Panc1 (cell line): ENCODE results near the gene USO1. TPM values are rescaled to one million over a fixed set of nuclear protein-coding genes. Genes with fewer than 3 reads are reported as not detected.

Source experiments
- ATAC-seq: fragments of 200-7000 bp; cut with Tn5 transposase; 2 replicates; pipeline ENCODE4 v1.9.1; 2020; ENCODE audit warnings: mild to moderate bottlenecking, moderate library complexity
- BruUV-seq: library from RNA; stranded (reverse); fragments of 400-500 nt; replicated peaks from 2 replicates; lab custom pipeline; 2021; lab: Mats Ljungman, UMichigan
- CTCF ChIA-PET: fragments of 300-600 bp; sonication (Branson Sonifier 250); formaldehyde crosslinking; loops from one replicate; lab custom pipeline; 2022; ENCODE audit warnings: antibody characterized with exemption; lab: Charles Lee
- POLR2A ChIA-PET: fragments of 300-600 bp; sonication (Branson Sonifier 250); formaldehyde crosslinking; loops from one replicate; lab custom pipeline; 2022; ENCODE audit warnings: antibody characterized with exemption; lab: Charles Lee
- DNase-seq: peaks from one replicate; pipeline ENCODE4 v3.0.0-alpha.2; 2010; ENCODE audit warnings: low read depth, low spot score
- H3K27ac ChIP-seq: 2 replicates; pipeline ENCODE4 v1.5.1; 2011; ENCODE audit warnings: mild to moderate bottlenecking, low read length, inconsistent platforms
- H3K27me3 ChIP-seq: fragments of 200-500 bp; sonication (Bioruptor generic); 2 replicates; pipeline ENCODE4 v1.6.0; 2014; ENCODE audit warnings: low read length, inconsistent platforms; ENCODE audit not compliant: control insufficient read depth, insufficient read depth
- H3K36me3 ChIP-seq: fragments of 200-500 bp; sonication (Bioruptor generic); 2 replicates; pipeline ENCODE4 v1.5.1; 2014; ENCODE audit warnings: inconsistent platforms, mild to moderate bottlenecking, low read length, moderate library complexity; ENCODE audit not compliant: control insufficient read depth, insufficient read depth
- H3K4me1 ChIP-seq: 2 replicates; pipeline ENCODE4 v1.5.1; 2011; ENCODE audit warnings: inconsistent platforms, mild to moderate bottlenecking, low read length, moderate library complexity; ENCODE audit not compliant: control insufficient read depth, insufficient read depth
- H3K4me3 ChIP-seq, 2 experiments: 2 replicates each; pipeline ENCODE4 v1.5.1; 2011 to 2012; ENCODE audit warnings: low read depth in 2 of 2, low read length in 2 of 2, mild to moderate bottlenecking in 2 of 2, inconsistent platforms in 1 of 2, moderate library complexity in 1 of 2
- H3K9me3 ChIP-seq: fragments of 200-500 bp; sonication (Bioruptor generic); 2 replicates; pipeline ENCODE4 v1.5.1; 2014; ENCODE audit warnings: low read depth, mild to moderate bottlenecking, inconsistent platforms, low read length, moderate library complexity; ENCODE audit not compliant: control insufficient read depth, insufficient read depth
- POLR2AphosphoS5 ChIP-seq: IDR thresholded peaks from 2 replicates; pipeline ENCODE4 v1.6.1; 2012; ENCODE audit warnings: mild to moderate bottlenecking, low read depth, low read length, moderate library complexity
- SIN3A ChIP-seq: IDR thresholded peaks from 2 replicates; pipeline ENCODE4 v1.6.1; 2012; ENCODE audit warnings: low read depth, mild to moderate bottlenecking, low read length, moderate library complexity, borderline replicate concordance; ENCODE audit not compliant: insufficient read depth
- TCF7L2 ChIP-seq: IDR thresholded peaks from 2 replicates; pipeline ENCODE4 v1.6.1; 2011; ENCODE audit warnings: mild to moderate bottlenecking, low read depth, low read length, inconsistent platforms
- in situ Hi-C: cut with HindIII; loops from 2 replicates; pipeline ENCODE4 v1.10.0; 2016; ENCODE audit warnings: low sequenced_read_pairs, low pct_unique_long_range_greater_than_20kb
- intact Hi-C: fragments of 100-400 bp; cut with micrococcal nuclease; formaldehyde crosslinking; loops from one replicate; pipeline ENCODE4 v1.10.0; 2022; ENCODE audit not compliant: unreplicated experiment
- total RNA-seq: library from RNA; stranded (reverse); gene quantifications from one replicate; pipeline ENCODE4 v1.2.1, GENCODE V29; 2021; ENCODE audit not compliant: unreplicated experiment
- TF ChIP-seq, protein P1 (sequence below), 2 experiments: IDR thresholded peaks; 2 replicates each; pipeline ENCODE4 v1.6.1; 2011 to 2012; ENCODE audit warnings: low read depth in 2 of 2, control low read depth in 1 of 2, low read length in 1 of 2, mild to moderate bottlenecking in 1 of 2, moderate library complexity in 1 of 2; ENCODE audit not compliant: insufficient read depth in 1 of 2
- TF ChIP-seq, protein P2 (sequence below): fragments of 450-650 bp; IDR thresholded peaks from 2 replicates; pipeline ENCODE4 v1.5.1; 2017; ENCODE audit warnings: mild to moderate bottlenecking

The USO1 gene
- total RNA-seq, 1 experiment from 2014 or later: 50.0 TPM

DNA sequence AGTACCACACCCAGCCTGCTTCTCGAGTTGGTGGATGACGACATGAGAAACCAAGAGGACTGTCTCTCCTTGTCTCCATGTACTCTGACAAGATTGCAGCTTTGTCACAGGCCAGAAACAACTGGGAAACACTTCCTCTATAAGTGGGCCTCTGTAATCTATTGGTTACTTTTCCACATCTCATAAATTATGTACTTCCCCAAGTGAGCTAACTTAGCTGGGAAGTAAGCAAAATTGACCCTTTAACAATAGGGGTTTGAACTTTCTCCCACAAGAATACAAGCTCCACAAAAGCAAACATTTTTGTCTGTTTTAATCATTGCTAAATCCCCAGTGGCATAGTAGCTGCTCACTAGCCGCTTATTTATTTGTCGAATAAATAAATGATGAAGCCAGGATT, 14.1 kb upstream of the USO1 start:
- Histone ChIP-seq H3K4me1 (no peaks in the 10 kb centered on the region), H3K27me3 (no peaks in the 10 kb centered on the region), H3K36me3 (no peaks in the 10 kb centered on the region), H3K4me3 (no peak overlapping the region), H3K9me3 (no peaks in the 10 kb centered on the region), H3K27ac (no peak overlapping the region)
- CTCF ChIA-PET: no interaction called here
- POLR2A ChIA-PET: no interaction called here
- DNase-seq (no peak), ATAC-seq (no peak)
- intact Hi-C loops: no loop called here
- in situ Hi-C loops: no loop called here
- TF ChIP-seq, protein P1, sequence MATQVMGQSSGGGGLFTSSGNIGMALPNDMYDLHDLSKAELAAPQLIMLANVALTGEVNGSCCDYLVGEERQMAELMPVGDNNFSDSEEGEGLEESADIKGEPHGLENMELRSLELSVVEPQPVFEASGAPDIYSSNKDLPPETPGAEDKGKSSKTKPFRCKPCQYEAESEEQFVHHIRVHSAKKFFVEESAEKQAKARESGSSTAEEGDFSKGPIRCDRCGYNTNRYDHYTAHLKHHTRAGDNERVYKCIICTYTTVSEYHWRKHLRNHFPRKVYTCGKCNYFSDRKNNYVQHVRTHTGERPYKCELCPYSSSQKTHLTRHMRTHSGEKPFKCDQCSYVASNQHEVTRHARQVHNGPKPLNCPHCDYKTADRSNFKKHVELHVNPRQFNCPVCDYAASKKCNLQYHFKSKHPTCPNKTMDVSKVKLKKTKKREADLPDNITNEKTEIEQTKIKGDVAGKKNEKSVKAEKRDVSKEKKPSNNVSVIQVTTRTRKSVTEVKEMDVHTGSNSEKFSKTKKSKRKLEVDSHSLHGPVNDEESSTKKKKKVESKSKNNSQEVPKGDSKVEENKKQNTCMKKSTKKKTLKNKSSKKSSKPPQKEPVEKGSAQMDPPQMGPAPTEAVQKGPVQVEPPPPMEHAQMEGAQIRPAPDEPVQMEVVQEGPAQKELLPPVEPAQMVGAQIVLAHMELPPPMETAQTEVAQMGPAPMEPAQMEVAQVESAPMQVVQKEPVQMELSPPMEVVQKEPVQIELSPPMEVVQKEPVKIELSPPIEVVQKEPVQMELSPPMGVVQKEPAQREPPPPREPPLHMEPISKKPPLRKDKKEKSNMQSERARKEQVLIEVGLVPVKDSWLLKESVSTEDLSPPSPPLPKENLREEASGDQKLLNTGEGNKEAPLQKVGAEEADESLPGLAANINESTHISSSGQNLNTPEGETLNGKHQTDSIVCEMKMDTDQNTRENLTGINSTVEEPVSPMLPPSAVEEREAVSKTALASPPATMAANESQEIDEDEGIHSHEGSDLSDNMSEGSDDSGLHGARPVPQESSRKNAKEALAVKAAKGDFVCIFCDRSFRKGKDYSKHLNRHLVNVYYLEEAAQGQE (IDR thresholded peaks at IDR 0.05; ENCODE audit: insufficient read depth in 1 of 2, low read depth in 2 of 2, low read length in 1 of 2): no peak
- TF ChIP-seq TCF7L2: no peak
- TF ChIP-seq POLR2AphosphoS5: no peak
- TF ChIP-seq, protein P2, sequence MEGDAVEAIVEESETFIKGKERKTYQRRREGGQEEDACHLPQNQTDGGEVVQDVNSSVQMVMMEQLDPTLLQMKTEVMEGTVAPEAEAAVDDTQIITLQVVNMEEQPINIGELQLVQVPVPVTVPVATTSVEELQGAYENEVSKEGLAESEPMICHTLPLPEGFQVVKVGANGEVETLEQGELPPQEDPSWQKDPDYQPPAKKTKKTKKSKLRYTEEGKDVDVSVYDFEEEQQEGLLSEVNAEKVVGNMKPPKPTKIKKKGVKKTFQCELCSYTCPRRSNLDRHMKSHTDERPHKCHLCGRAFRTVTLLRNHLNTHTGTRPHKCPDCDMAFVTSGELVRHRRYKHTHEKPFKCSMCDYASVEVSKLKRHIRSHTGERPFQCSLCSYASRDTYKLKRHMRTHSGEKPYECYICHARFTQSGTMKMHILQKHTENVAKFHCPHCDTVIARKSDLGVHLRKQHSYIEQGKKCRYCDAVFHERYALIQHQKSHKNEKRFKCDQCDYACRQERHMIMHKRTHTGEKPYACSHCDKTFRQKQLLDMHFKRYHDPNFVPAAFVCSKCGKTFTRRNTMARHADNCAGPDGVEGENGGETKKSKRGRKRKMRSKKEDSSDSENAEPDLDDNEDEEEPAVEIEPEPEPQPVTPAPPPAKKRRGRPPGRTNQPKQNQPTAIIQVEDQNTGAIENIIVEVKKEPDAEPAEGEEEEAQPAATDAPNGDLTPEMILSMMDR: no peak
- no peak for TF ChIP-seq SIN3A
- no TSS peak for BruUV-seq

DNA sequence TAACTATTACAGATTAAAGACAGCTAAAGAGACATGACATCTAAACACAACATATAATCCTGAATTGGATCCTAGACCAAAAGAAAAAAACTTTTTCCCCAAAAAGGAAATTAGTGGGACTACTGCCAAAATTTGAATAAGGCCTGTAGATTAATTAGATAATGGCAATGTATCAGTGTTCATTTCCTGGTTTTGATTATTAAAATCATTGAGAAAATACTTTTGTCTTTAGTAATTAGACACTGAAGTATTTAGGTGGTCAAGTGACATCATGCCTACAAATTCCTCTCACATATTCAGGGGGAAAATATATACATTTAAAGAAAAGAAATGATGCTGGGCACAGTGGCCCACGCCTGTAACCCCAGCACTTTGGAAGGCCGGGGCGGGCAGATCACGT, 10.4 kb upstream of the USO1 start:
- H3K27me3 ChIP-seq: no peaks in the 10 kb centered on the region
- DNase-seq (no peak), ATAC-seq (no peak)
- H3K36me3 ChIP-seq: no peaks in the 10 kb centered on the region
- no peaks in the 10 kb centered on the region for H3K9me3 ChIP-seq
- ChIA-PET POLR2A (interaction anchor here (0.6 kb wide), 1 partner anchor 50 kb away, joined by 3 read pairs; no protein-coding TSS in a partner anchor), CTCF (no interaction called here)
- BruUV-seq: no TSS peak
- no peak for TF ChIP-seq POLR2AphosphoS5
- TF ChIP-seq TCF7L2: no peak
- TF ChIP-seq, protein P2: no peak
- TF ChIP-seq SIN3A: no peak
- TF ChIP-seq, protein P1 (IDR thresholded peaks at IDR 0.05; ENCODE audit: insufficient read depth in 1 of 2, low read depth in 2 of 2, low read length in 1 of 2): no peak
- in situ Hi-C loops (no loop called here), intact Hi-C loops (no loop called here)
- H3K4me3 ChIP-seq: no peak overlapping the region
- no peak overlapping the region for H3K27ac ChIP-seq
- no peaks in the 10 kb centered on the region for H3K4me1 ChIP-seq
